ENCODE results near the gene OSBPL6. TPM values are rescaled to one million over a fixed set of nuclear protein-coding genes. Genes with fewer than 3 reads are reported as not detected.
A peak's percentile ranks its signal among the peaks of the same experiment; 100 is the strongest.

OSBPL6 gene
- total and polyA plus RNA-seq, 2 of the 13 experiments (the other 11 are each of a cell fraction or from before 2014, with no cell fraction given) = 0.03 to 0.11 TPM

- TF ChIP-seq, protein P1, sequence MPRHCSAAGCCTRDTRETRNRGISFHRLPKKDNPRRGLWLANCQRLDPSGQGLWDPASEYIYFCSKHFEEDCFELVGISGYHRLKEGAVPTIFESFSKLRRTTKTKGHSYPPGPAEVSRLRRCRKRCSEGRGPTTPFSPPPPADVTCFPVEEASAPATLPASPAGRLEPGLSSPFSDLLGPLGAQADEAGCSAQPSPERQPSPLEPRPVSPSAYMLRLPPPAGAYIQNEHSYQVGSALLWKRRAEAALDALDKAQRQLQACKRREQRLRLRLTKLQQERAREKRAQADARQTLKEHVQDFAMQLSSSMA (CRISPR knock-in tag; IDR thresholded peaks at IDR 0.05) = peak; percentile 49; the same call in 1 of the 2 replicates
- peak; percentile 77; the same call in 1 of the 2 replicates for TF ChIP-seq REL (CRISPR knock-in tag; conservative IDR thresholded peaks at IDR 0.05)
- no peak for TF ChIP-seq MIER2 (CRISPR knock-in tag; IDR thresholded peaks at IDR 0.05)
- TF ChIP-seq GTF2F1 (IDR thresholded peaks at IDR 0.05; ENCODE audit: low read length) = no peak
- 0 out of 2 replicates have a peak, but pooled peaks have one; percentile 5 for TF ChIP-seq ZMYM4 (CRISPR knock-in tag; IDR thresholded peaks at IDR 0.05)
- no peak for TF ChIP-seq MED8 (CRISPR knock-in tag; IDR thresholded peaks at IDR 0.05; ENCODE audit: insufficient replicate concordance)
- TF ChIP-seq MXD1 (CRISPR knock-in tag; IDR thresholded peaks at IDR 0.05) = peak; percentile 14; the same call in 1 of the 2 replicates
- TF ChIP-seq CBX2 (IDR thresholded peaks at IDR 0.05; ENCODE audit: low read depth, low read length) = no peak
- TF ChIP-seq CBX2 (CRISPR knock-in tag; IDR thresholded peaks at IDR 0.05; ENCODE audit: low read depth) = no peak; the same call in 1 of the 2 replicates
- TF ChIP-seq ZNF446 (CRISPR knock-in tag; IDR thresholded peaks at IDR 0.05) = peak; percentile 72
- peak; percentile 58 for TF ChIP-seq EZH2 (conservative IDR thresholded peaks at IDR 0.05; ENCODE audit: low read depth, low read length)
- TF ChIP-seq ZNF430 (CRISPR knock-in tag; IDR thresholded peaks at IDR 0.05) = no peak
- 0 out of 2 replicates have a peak, but pooled peaks have one; percentile 15 for TF ChIP-seq ZNF761 (CRISPR knock-in tag; conservative IDR thresholded peaks at IDR 0.05)
- no peak for TF ChIP-seq ZNF598 (CRISPR knock-in tag; IDR thresholded peaks at IDR 0.05; ENCODE audit: borderline replicate concordance)
- TF ChIP-seq ONECUT2 (CRISPR knock-in tag; IDR thresholded peaks at IDR 0.05) = no peak
- no peak for TF ChIP-seq ZNF678 (CRISPR knock-in tag; IDR thresholded peaks at IDR 0.05)
- TF ChIP-seq FOXK1 (CRISPR knock-in tag; IDR thresholded peaks at IDR 0.05; ENCODE audit: borderline replicate concordance, low read depth) = no peak
- TF ChIP-seq ZNF776 (CRISPR knock-in tag; IDR thresholded peaks at IDR 0.05) = peak; percentile 76; the same call in 1 of the 2 replicates
- no peak for TF ChIP-seq ZBTB49 (CRISPR knock-in tag; IDR thresholded peaks at IDR 0.05; ENCODE audit: borderline replicate concordance)
- TF ChIP-seq SMARCE1 (IDR thresholded peaks at IDR 0.05; ENCODE audit: borderline replicate concordance) = no peak
- no peak for TF ChIP-seq TCF12 (IDR thresholded peaks at IDR 0.05)
- TF ChIP-seq TCF12 (CRISPR knock-in tag; IDR thresholded peaks at IDR 0.05) = 0 out of 2 replicates have a peak, but pooled peaks have one; percentile 7
- TF ChIP-seq ZNF816 (CRISPR knock-in tag; IDR thresholded peaks at IDR 0.05; ENCODE audit: borderline replicate concordance) = 0 out of 2 replicates have a peak, but pooled peaks have one; percentile 55
- TF ChIP-seq NFIB (CRISPR knock-in tag; IDR thresholded peaks at IDR 0.05; ENCODE audit: borderline replicate concordance) = 0 out of 2 replicates have a peak, but pooled peaks have one; percentile 14
- TF ChIP-seq ZNF703 (CRISPR knock-in tag; IDR thresholded peaks at IDR 0.05; ENCODE audit: borderline replicate concordance) = peak; percentile 87
- no peak for TF ChIP-seq NPAS2 (CRISPR knock-in tag; IDR thresholded peaks at IDR 0.05; ENCODE audit: borderline replicate concordance)
- TF ChIP-seq GPN1 (CRISPR knock-in tag; IDR thresholded peaks at IDR 0.05; ENCODE audit: borderline replicate concordance) = no peak
- TF ChIP-seq ZNF782 (CRISPR knock-in tag; IDR thresholded peaks at IDR 0.05; ENCODE audit: borderline replicate concordance) = peak; percentile 26; the same call in 1 of the 2 replicates
Measured at GRCh38 chr2:178193823-178194599, at the start of gene OSBPL6 (continued).
